ENCODE results near the gene GPRIN1.

- no peak for TF ChIP-seq POLR2A (IDR thresholded peaks at IDR 0.05; ENCODE audit: low read depth, low read length)
- TF ChIP-seq SPI1 (IDR thresholded peaks at IDR 0.05; ENCODE audit: low read depth, low read length), result no peak
- TF ChIP-seq PAX5 (IDR thresholded peaks at IDR 0.05; ENCODE audit: insufficient read depth, low read length, severe bottlenecking), result no peak
- TF ChIP-seq POLR2AphosphoS5 (IDR thresholded peaks at IDR 0.05; ENCODE audit: low read depth, low read length), result no peak
- no peak for TF ChIP-seq POU2F2 (IDR thresholded peaks at IDR 0.05; ENCODE audit: low read depth, low read length)
- no peak for TF ChIP-seq TAF1 (IDR thresholded peaks at IDR 0.05; ENCODE audit: low read depth, low read length)
Measured at GRCh38 chr5:176575066-176575465, 34.9 kb downstream of the GPRIN1 start.
